ENCODE data around the gene GRK6.

GRK6 gene

DNA sequence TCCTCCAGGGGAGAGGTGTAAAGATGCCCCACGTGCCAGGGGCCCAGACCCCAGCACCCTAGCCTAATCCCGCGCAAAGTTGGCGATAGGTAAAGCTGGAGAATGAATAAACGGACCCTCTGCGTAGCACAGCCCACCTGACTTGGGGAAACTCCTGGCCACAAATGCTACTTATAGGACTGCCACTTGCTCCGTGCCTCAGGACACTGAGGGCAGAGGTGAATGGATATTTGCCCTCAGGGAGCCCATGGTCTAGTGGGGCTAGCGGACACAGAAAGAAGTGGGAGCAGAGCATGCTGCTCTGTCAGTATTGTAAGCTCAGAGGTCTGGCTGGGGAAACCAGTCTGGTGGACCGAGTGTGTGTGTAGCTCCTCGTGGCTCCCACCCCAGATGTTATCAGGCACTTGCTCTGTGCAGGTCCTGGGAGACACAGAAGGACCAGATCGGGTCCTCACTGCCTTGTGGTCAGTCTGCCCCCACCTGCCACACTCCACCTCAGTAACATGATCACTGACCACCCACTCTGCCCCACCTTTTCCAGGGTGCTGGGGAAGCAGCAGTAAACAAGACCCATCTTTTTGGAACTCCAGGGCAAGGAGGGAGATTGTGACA lies 841 bp downstream of the GRK6 start:
- DNase-seq: no peak

DNA sequence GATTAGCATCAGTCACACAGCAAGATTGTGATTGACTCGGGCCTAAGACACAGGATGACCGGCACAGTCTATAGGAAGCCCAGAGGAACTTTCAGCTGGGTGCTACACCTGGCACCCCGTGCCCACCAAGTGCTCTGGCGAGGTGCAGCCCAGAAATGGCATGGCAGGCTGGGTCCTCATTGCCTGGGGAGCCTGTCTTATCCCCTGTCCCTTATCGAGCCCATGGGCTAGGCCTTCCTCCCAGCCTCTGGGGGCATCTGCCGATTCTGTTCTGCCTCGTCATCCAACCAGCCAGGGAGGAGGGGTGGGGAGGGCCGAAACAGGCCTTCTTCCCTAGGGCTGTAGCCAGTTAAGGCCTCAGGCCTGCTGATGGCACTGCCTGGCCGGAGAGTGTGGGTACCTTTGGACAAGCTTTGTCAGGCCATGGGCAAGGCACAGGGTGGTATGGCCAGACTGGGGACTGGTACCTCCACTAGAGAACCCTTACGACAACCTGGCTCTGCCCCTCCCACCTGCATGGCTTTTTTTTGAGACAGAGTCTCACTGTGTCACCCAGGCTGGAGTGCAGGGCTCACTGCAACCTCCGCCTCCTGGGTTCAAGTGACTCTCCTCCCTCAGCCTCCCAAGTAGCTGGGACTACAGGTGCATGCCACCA lies 1.6 kb downstream of the GRK6 start:
- DNase-seq: peak in 1 of 2 donors; percentile 24

DNA sequence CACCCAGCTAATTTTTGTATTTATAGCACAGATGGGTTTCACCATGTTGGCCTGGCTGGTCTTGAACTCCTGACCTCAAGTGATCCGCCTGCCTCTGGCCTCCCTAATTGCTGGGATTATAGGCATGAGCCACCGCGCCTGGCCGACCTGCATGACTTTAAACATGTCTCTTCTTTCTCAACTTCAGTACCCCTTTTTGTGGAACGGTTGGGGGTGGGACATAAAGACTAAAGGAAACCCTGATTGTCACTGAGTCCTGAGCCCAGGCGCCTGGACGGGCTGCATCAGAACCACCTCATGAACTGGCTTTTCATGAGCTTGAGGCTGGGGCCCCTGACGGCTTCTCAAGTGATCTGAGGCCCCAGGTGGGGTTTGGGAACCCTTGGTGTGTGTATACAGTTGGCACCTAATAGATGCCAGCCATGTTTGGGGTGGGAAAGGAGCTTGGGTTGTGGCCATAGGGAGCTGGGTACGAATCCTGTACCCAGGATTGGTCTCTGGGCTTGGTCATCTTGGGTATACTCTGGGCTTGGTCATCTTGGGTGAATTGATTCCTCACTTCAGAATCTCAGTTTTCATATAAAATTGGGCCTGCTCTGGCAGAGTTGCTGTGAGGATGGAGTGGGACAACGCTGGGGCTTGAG lies 2.2 kb downstream of the GRK6 start:
- DNase-seq: no peak

DNA sequence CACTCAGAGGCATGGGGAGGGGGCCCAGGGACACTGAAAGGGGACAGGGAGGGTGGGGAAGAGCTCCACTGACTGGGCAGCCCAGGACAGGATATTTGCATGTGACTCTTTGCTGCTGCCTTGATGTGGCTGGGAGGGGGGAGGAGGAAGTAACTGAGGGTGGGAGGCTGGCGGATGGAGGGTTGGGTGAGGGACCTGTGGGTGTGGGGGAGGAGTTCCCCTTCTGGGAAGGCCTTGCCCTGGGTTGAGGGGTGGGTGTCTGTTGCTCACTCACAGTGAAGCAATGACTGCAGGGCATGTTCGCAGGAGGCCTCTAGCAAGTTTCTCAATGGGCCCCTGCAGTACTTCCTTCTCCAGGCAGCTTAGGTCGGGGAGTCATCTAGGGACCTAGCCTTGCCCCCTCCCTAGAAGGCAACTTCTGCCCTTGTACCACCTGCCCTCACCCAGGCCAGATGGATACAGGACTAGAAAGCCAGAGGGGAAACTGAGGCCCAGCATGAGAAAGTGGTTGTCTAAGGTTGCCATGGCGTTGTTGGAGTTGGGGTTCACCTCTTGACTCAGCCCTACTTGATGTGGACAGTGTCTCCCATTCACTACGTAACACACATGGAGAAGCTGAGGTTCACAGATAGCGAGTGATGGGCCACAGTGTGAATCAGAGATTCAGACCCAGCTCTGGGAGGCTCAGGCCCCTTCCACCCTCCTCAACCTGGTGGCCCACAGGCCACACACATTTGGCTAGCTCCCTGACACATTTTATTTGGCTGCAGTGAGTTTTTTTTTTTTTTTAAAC lies 3.0 kb downstream of the GRK6 start:
- peak; percentile 64 to 97 for DNase-seq

DNA sequence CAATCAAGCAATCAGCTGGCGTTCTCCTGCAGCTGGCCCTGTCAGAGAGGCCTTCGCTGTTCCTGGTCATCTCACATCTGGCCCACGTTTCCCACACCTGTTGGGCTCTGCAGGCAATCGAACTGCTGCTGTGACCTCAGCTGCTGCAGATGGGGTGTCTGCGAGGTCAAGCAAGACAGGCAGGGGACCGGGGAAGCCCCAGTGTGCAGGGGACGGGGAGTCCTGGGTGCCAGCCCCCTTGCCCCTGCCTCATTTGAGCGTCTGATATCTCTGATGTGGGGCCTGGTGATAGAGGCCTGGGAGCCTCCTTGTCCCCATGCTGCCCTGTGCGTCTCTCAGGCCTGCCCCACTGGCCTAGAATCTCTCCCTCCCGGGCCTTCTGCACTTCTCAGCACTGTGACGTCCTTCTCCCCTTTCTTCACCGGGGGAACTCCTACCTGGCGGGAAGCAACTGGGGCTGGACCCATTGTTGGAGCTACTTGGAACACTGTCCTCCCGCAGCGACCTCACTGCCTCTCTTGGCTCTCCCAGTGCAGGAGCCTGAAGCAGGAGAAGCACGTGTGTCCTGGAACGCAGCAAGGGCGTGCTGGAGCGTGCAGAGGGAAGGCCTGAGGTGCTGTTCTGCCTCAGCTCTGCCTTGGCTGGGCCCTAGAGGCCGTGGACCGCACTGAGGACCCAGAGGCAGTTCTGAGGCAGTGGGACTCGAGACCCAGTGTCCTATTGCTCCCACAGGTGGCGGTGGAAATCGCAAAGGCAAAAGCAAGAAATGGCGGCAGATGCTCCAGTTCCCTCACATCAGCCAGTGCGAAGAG lies 3.9 kb downstream of the GRK6 start:
- DNase-seq: no peak

DNA sequence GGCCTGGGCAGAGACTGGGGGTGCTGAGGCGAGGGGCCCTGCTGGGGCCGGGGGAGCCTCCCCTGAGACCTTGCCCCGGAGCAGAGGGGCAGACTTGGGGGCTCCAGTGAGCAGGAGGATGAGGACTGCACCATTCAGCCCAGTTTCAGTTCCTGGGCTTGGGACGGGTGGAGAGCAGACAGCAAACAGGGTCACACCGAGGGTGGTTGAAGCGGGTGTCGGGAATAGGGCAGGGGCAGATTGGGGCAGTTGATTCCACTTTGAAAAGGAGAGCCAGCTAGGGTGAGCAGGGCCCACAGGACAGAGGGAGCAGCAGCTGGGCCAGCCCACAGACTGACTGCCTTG lies 4.5 kb downstream of the GRK6 start:
- no peak for DNase-seq

DNA sequence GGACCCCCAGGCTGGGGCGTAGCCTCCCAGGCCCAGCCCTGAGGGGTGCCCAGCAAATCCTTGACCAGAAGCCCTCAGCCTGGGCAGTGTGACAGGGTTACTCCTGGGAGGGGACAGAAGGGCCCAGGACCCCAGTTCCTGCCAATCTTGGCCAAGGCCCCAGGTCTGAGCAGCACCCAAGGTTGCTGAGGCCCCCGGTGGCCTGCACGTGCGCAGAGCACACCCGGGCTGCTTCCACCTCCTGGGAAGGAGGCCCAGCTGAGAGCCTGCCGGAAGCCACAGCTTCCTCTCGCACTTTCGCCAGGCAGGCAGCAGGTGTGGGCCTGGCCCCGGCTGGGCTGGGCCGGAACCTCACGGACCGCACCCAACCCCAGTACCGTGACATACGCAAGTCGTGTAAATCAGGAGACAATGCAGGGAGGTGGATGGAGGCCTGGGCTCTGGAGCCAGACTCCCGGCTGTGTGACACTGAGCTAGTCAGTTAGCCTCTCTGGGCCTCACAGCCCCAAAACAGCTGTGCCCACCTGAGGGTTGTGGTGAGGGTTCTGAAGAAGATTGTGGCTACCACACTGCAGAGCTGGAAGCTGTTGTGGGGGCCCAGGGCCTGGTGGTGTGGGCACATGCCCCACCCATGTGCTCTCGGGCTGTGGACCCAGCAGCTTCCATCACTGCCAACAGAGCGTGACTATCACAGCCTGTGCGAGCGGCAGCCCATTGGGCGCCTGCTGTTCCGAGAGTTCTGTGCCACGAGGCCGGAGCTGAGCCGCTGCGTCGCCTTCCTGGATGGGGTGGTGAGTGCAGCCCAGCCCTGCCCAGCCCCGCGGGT lies 5.1 kb downstream of the GRK6 start:
- DNase-seq: no peak

DNA sequence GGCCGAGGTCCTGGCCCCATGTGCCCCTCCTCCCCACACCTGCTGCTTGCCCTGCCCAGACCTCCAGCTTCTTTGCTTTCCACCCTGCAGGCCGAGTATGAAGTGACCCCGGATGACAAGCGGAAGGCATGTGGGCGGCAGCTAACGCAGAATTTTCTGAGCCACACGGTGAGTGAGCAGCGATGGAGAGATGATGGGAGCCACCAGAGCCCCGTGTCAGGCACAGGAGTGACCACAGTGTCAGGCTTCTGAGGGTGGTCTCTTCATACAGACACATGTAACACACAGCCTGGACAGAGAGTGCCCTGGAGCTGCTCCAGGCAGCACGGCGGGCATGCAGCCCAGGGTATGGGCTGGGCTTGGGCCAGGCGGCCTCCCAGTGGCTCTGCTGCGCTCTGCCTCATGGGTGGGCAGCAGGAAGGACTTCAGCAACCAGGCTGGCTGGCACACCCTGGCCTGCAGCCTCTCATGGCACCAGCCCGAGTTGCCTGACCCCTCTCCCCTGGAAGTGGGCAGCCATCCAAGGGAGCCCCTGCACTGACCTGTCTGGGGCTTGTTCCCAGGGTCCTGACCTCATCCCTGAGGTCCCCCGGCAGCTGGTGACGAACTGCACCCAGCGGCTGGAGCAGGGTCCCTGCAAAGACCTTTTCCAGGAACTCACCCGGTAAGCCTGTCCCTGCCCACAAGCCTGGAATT lies 5.8 kb downstream of the GRK6 start:
- DNase-seq: no peak

DNA sequence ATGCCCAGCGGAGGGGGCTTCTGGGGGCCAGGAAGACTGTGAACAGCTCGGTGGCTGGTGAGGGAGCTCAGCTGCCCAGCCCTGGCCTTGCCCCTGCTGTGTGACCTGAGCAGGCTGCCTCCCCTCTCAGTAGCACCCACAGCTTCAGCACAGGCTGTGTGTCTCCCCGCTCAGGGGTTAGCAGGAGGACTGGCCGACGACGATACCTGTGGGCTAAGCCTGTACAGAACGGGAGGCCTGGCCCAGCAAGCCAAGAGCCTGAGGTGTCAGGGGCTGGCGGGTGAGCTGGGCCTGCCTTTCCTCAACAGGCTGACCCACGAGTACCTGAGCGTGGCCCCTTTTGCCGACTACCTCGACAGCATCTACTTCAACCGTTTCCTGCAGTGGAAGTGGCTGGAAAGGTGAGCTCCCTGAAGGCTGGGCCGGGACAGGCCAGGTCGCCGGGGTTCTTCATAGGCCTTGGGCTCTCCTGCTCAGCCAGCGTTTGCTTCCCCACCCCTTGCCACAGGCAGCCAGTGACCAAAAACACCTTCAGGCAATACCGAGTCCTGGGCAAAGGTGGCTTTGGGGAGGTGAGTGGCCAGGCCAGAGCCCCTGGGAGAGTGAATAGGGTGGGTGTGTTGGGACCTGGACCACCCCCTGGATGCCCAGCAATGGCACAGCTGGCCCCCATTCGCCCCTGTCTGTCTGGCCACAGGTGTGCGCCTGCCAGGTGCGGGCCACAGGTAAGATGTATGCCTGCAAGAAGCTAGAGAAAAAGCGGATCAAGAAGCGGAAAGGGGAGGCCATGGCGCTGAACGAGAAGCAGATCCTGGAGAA lies 6.6 kb downstream of the GRK6 start:
- no peak for DNase-seq

DNA sequence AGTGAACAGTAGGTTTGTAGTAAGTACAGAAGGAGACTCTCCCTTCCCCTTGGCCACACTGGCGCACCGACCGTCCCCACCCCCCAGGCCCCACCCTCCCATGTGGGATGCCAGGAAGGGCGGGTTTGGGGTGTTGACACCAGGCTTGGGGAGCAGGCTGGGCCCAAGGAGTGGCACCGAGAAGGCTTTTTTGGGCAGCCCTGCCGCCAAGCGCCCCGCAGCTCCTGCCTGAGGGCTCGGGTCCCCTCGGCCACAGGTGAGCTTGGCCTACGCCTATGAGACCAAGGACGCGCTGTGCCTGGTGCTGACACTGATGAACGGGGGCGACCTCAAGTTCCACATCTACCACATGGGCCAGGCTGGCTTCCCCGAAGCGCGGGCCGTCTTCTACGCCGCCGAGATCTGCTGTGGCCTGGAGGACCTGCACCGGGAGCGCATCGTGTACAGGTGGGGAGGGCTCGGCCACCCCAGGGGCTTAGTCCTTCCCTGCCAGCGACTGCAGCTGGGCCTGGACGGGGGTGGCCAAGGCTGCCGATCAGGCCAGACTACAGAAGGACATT lies 7.3 kb downstream of the GRK6 start:
- DNase-seq: no peak

DNA sequence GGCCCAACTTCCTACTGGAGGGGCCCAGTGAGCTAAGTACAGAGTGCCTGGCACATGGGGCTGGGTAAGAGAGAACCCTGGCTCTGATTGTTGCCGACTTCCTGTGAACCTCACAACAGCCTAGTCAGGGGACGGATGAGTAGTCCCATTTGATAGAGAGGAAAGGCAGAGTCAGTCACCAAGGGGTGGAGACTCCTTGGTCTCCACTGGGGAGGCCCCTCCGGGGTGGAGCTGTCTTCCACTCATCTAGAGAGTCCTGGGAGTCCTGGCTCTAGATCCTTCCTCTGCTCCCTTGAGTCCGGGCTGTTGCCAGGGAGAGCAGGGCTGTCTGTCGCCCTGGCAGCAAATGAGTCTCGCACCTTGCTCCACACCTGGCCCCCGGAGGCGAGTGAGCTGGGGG lies 8.0 kb downstream of the GRK6 start:
- DNase-seq: no peak

DNA sequence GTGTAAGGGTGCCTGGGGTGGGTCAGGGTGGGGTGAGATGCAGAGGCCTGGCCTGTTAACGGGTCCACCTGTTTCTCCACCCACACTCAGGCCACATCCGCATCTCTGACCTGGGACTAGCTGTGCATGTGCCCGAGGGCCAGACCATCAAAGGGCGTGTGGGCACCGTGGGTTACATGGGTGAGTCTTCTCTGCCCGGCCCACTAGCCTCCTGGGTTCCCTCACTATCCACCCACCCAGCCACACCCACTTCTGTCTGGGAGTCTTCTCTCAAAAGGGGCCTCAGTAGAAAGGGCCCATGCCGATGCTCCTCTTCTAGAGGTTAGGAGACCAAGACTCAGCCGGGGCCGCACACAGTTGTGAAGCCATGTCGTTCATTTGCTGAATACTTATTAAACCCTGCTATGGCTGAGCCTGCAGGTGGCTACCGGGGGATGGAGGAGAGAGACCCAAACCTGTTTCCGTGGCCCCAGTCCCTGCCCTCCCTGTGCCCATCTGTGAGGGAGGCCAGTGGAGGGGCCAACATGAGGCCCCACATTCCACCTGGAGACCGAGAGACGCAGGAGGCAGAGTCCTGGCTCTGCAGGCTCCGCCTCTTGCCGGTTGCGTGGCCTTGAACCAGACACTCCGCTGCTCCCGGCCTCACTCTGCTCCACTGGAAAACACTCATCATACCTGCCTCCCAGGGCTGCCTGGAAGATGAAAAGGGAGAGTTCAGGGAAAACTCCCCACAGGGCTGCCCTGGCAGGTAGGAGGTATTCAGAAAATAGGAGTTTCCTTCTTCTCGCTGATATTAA lies 8.7 kb downstream of the GRK6 start:
- DNase-seq: no peak

DNA sequence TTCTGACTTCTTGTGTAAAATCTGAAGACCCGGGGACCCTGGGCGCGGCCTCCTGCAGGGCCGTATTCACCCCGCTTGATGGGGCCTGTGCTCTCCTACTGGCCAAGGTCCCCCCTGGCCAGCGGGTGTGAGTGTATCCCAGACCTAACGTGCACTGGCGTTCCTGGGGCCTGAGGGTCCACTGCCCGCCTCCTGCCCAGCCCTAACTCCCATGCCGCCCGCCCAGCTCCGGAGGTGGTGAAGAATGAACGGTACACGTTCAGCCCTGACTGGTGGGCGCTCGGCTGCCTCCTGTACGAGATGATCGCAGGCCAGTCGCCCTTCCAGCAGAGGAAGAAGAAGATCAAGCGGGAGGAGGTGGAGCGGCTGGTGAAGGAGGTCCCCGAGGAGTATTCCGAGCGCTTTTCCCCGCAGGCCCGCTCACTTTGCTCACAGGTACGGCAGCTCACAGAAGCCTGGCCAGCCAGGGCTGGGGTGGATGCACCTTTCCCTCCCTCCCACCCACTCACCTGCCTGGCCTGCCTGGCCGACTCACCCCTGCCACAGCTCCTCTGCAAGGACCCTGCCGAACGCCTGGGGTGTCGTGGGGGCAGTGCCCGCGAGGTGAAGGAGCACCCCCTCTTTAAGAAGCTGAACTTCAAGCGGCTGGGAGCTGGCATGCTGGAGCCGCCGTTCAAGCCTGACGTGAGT lies 9.5 kb downstream of the GRK6 start:
- no peak for DNase-seq

DNA sequence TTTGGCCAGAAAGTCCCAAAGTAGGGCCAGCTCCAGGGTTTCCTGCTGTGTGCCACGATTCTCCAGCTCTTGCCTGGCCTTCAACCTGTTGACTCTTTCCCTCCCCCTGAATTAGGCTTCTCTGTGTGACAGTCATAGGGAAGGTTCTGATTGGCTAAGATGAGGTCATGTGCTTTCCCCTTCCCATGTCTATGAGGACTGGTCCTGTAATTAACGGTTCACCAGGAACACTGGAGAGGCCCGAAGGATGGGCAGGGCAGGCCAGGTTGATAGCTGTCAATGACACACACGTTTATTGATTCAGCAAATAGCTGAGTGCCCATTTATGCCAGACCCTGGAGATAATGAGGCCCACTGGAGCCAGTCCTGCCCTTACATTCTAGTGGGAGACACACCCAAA lies 11.1 kb downstream of the GRK6 start:
- DNase-seq: no peak

DNA sequence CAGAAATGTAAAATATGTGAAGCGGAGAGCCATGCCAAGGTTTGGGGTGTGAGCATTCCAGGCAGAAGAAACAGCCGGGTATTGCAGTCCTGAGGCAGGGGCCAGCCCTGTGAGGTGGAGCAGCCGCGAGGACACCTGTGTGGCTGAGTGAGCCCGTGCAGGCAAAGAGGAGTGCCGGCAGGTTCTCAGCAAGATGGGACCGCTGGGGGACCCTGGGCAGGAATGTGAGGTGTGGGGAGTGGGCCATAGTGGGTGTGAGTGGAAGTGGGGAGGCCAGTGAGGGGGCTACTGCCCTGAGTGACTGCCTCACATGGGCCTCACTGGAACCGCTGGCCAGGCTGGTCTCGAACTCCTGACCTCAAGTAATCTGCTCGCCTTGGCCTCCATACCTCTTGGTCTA lies 12.0 kb downstream of the GRK6 start:
- no peak for DNase-seq

DNA sequence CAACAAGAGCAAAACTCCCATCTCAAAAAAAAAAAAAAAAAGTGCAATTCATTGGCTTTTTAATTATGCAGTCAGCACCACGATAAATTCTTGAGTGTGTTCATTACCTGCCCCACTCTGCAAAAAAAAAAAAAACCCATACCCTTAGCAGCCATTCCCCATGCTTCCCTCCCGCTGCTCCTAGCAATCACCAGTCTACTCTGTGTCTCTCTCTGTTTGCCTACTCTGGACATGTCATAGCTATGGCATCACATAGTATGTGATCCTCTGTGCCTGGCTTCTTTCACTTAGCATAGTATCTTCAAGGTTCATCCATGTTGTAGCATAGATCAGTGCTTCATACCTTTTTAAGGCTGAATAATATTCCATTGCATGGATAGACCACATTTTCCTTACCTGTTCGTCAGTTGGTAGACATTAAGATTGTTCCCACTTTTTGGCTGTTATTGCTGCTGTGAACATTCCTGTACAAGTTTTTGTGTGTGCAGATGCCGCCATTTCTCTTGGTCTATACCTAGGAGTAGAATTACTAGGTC lies 13.1 kb downstream of the GRK6 start:
- DNase-seq: no peak

DNA sequence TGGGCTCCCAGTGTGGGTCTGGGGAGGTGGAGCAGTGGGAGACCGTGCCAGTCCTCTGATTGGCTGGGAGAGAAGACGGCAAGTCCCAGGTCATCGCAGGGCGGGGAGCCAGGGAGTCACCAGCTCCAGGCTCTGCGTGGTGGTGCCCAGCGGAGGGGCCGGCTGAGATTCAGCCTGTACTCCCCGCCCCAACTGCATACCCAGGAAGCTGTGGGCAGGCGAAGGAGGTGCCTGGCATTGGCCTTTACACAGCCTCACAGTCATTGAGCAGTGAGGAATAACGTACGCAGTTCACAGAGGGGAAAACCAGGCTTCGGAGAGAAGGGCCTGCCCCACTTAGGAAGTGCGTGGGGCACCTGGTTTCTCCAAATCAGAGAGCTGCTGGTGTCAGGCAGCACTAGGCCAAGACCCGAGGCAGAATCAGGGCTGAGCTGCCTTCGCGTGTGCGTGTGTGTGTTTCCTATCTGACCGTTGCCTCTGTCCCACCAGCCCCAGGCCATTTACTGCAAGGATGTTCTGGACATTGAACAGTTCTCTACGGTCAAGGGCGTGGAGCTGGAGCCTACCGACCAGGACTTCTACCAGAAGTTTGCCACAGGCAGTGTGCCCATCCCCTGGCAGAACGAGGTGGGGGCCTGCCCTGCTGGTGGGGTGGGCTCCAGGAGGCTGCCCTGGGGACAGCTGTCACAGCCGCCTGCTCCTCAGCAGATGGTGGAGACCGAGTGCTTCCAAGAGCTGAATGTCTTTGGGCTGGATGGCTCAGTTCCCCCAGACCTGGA lies 13.9 kb downstream of the GRK6 start:
- no peak for DNase-seq

All from bone marrow (tissue), 2 donors.